Measurements from ENCODE around the gene TBX21.

Gene TBX21

GRCh38 chr17:47697906-47698711, 34.9 kb upstream of the TBX21 start:
- Histone ChIP-seq H3K4me1 (ENCODE audit: insufficient read depth, low read length) (peaks cover 23% of the 10 kb centered on the region), H3K4me3 (ENCODE audit: low read depth in 1 of 2, low read length in 2 of 2) (no peak overlapping the region), H2AFZ (ENCODE audit: low read depth, low read length) (no peak overlapping the region), H3K27me3 (ENCODE audit: insufficient read depth, low read length, poor library complexity) (peaks cover 13% of the 10 kb centered on the region), H4K20me1 (ENCODE audit: insufficient read depth, low read length) (peaks cover 26% of the 10 kb centered on the region), H3K9ac (ENCODE audit: low read depth, low read length) (no peak overlapping the region), H3K36me3 (ENCODE audit: insufficient read depth, low read length) (no peaks in the 10 kb centered on the region), H3K79me2 (ENCODE audit: insufficient read depth, low read length) (no peaks in the 10 kb centered on the region), H3K4me2 (ENCODE audit: insufficient read depth, low read length) (no peak overlapping the region), H3K9me3 (ENCODE audit: insufficient read depth, low read length, severe bottlenecking) (no peaks in the 10 kb centered on the region), H3K27ac (ENCODE audit: low read length) (no peak overlapping the region)
- ATAC-seq (ENCODE audit: insufficient read depth, low read depth) (no peak), DNase-seq (peak; percentile 45)
- no peak for TF ChIP-seq EZH2 (IDR thresholded peaks at IDR 0.05; ENCODE audit: borderline replicate concordance, low read depth, low read length, severe bottlenecking)
- TF ChIP-seq CTCF (IDR thresholded peaks at IDR 0.05; ENCODE audit: borderline replicate concordance, extremely low read depth, low read length, poor library complexity, severe bottlenecking), result no peak

GRCh38 chr17:47698749-47699535, 34.1 kb upstream of the TBX21 start:
- H3K27me3 ChIP-seq (ENCODE audit: insufficient read depth, low read length, poor library complexity), result peaks cover 13% of the 10 kb centered on the region
- no peak overlapping the region for H2AFZ ChIP-seq (ENCODE audit: low read depth, low read length)
- no peak overlapping the region for H3K4me2 ChIP-seq (ENCODE audit: insufficient read depth, low read length)
- no peaks in the 10 kb centered on the region for H3K36me3 ChIP-seq (ENCODE audit: insufficient read depth, low read length)
- ATAC-seq (ENCODE audit: insufficient read depth, low read depth), result peak; percentile 52
- no peak overlapping the region for H3K9ac ChIP-seq (ENCODE audit: low read depth, low read length)
- peaks cover 20% of the 10 kb centered on the region for H3K4me1 ChIP-seq (ENCODE audit: insufficient read depth, low read length)
- no peak overlapping the region for H3K27ac ChIP-seq (ENCODE audit: low read length)
- no peaks in the 10 kb centered on the region for H3K9me3 ChIP-seq (ENCODE audit: insufficient read depth, low read length, severe bottlenecking)
- no peak overlapping the region for H3K4me3 ChIP-seq (ENCODE audit: low read depth in 1 of 2, low read length in 2 of 2)
- peaks cover 26% of the 10 kb centered on the region for H4K20me1 ChIP-seq (ENCODE audit: insufficient read depth, low read length)
- peak; percentile 75 for DNase-seq
- H3K79me2 ChIP-seq (ENCODE audit: insufficient read depth, low read length), result no peaks in the 10 kb centered on the region
- TF ChIP-seq CTCF (IDR thresholded peaks at IDR 0.05; ENCODE audit: borderline replicate concordance, extremely low read depth, low read length, poor library complexity, severe bottlenecking), result peak; percentile 92
- no peak for TF ChIP-seq EZH2 (IDR thresholded peaks at IDR 0.05; ENCODE audit: borderline replicate concordance, low read depth, low read length, severe bottlenecking)

GRCh38 chr17:47699536-47699840, 33.5 kb upstream of the TBX21 start:
- Histone ChIP-seq H3K27ac (ENCODE audit: low read length) (no peak overlapping the region), H3K4me1 (ENCODE audit: insufficient read depth, low read length) (peaks cover 20% of the 10 kb centered on the region), H4K20me1 (ENCODE audit: insufficient read depth, low read length) (peaks cover 26% of the 10 kb centered on the region), H3K4me3 (ENCODE audit: low read depth in 1 of 2, low read length in 2 of 2) (no peak overlapping the region), H3K36me3 (ENCODE audit: insufficient read depth, low read length) (no peaks in the 10 kb centered on the region), H3K79me2 (ENCODE audit: insufficient read depth, low read length) (no peaks in the 10 kb centered on the region), H3K27me3 (ENCODE audit: insufficient read depth, low read length, poor library complexity) (peaks cover 9% of the 10 kb centered on the region), H3K4me2 (ENCODE audit: insufficient read depth, low read length) (no peak overlapping the region), H3K9ac (ENCODE audit: low read depth, low read length) (no peak overlapping the region), H3K9me3 (ENCODE audit: insufficient read depth, low read length, severe bottlenecking) (no peaks in the 10 kb centered on the region), H2AFZ (ENCODE audit: low read depth, low read length) (no peak overlapping the region)
- TF ChIP-seq CTCF (IDR thresholded peaks at IDR 0.05; ENCODE audit: borderline replicate concordance, extremely low read depth, low read length, poor library complexity, severe bottlenecking), result no peak
- DNase-seq (no peak), ATAC-seq (ENCODE audit: insufficient read depth, low read depth) (no peak)

All from DND-41 (cell line).